Activated T-helper 9 cell treated with anti-CD3 and anti-CD28 coated beads, Interleukin-2, amount 50 U/mL, for 16 hours (primary cell): ENCODE measurements around the gene LPCAT4.
"Not testable (repeated sequence)": the region's sequence is repeated elsewhere in the genome, so short reads cannot be mapped to it uniquely, and the experiment has no call there.

Experiments used
- DNase-seq: peaks from one replicate; pipeline ENCODE4 v3.0.0-alpha.2; 2020; ENCODE audit warnings: low read depth

Gene LPCAT4

DNA sequence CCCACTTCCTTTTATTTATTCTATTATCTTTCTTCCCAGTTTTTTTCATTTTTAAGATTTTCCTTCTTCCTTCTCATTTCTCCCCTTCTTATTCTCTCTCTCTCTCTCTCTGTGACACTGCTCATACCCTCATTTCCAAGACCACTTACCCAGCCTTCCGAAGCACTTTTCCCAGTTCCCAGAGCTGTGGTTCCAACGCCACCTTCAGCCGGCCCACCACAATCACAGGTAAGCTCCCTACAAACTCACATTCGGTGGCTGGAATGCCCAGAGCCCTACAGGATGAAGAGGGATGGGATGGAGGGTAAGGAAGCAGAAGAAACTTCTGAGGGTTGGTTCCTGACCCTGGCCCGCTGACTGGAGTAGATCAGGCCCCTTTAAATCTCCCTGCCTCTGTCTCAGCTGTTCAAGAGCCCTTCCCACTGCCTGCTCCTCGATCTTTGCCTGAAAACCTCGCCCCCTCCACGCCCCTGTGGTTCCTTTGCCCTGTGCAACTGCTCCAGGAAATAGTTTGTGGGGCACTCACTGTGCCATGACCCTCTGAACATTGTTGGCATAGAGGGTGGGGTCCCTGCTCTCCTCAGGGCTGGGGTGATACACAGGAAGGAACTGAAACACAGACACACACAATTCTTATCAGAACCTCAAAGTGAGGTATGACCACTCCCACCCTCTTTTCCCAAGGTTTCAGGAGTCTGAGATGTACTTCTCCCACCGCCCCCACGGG is 4.8 kb downstream of the LPCAT4 start:
- no peak for DNase-seq

DNA sequence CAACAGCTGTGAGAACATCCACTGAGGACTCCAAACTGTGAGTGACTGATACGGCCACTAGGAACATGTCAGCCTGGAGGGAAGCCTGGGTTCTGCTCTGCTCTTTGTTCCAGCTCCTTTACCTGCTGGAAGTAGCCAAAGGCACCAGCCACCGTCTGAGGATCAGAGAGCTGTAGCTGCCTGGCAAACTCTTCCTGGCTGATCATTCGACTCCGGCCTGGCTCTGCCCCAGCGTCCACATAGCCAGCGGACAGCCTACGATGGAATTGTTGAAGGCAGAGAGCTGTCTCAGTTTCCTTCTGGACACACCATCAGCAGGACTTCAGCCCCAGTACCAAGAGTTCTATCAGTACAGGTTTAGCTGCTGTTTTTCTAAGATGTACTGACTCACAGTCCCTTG is 5.7 kb downstream of the LPCAT4 start:
- DNase-seq, result no peak

DNA sequence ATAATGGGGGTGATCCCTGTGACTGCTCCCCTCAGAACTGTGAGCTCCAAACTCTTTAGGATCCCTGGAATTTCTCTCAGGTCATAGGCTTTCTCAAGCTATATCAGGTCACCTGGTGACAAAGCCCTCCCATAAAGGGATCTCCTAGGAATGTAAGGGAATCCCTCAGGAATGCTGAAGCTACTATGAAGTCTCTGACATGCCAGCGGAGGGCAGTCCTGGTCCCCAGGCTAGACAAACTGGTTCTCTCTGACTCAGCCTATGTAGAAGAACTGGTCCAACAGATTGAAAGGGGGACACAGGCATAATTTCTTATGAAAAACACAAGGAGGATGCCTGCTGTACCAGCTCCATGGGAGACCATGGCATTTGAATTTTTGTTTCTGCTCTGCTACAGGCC is 6.7 kb downstream of the LPCAT4 start:
- no peak for DNase-seq

DNA sequence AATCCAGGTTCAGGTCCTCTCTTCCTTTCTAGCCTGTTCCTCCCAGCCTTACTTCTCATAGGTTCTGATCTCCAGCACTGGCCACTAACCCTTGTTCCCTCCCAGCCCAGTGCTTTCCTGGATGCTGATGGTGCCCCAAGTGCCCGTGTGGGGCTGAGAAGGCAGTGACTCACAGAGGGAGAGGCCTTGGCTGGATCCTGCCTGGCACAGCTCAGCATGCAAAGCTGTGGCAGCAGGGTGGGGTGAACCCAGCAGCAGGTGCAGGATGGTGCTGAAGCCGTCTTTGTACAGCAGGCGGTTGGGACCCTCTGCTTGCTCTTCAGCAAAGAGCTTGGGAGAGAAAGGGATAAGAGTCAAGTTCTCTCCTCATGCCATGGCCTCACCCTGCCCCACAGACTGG is 7.6 kb downstream of the LPCAT4 start:
- no peak for DNase-seq

DNA sequence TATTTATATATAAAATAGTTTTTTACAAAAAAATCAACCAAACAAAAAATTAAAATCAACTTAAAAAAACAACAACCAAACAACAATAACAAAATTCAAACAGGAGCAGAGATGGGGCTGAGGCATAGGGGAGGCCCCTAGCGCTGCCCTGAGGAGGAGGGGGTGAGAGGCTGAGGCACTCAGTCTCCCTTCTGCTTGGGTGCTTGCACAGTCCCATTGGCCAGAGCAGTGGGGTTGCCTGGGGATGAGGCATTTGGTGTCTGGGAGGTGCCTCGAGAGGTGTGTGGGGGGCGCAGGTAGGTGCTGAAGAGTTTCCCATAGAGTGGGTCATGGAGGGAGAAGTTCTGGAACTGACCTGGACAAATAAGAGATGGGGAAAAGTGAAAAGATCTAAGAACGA is 8.0 kb downstream of the LPCAT4 start:
- DNase-seq, result no peak

DNA sequence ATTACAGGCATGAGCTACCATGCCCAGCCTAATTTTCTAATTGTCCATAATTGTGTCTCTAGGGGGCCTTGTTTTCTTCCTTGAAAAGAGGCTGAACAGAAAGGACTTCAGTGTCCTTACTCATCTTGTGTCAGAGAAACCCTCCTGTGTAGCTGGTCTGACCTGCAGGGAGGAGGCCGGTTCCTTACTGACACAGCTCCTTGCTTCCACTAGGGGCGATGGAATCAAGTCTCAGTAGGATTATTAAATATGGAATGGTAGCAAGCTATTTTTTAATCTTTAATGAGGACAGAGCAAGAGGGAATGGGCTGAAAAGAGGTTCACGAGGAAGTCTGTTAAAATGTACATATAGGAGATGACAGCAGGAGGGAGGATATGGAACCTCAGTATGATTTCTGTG is 8.6 kb downstream of the LPCAT4 start:
- no peak for DNase-seq

DNA sequence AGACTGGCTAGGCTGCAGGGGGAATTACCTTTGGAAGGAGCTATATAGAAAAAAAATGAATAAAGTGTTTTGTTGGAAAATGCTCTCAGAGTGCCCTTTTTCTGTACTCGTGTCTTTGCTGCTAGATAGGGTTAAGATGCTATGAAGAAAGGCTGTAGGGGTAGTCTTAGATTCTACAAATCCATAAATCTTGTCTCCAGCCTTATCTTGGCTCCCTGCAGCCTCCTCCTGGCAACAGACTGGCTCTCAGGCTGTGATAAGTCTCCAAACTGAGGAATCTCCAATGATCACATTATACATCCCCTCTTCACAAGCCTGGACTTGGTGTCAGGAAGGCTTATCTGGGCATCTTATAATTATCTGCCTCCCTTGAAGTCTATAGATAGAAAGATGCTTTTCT is 9.3 kb downstream of the LPCAT4 start:
- no peak for DNase-seq

DNA sequence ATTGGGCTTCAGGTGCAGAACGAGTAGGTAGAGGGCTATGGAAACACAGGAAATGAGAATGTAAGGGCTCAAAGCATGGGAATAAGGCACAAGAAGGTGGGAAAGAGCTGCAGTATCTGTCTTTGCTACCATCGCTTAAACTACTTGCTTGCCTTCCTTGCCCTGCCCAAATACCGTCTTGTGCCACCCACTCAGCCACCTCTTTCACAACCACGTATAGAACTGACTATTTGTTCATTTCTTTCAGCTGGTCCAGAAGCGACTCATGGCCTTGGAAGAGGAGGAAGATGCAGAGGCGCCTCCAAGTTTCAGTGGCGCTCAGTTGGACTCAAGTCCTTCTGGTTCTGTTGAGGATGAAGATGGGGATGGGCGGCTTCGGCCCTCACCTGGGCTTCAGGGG is 11.8 kb downstream of the LPCAT4 start:
- DNase-seq, result no peak

DNA sequence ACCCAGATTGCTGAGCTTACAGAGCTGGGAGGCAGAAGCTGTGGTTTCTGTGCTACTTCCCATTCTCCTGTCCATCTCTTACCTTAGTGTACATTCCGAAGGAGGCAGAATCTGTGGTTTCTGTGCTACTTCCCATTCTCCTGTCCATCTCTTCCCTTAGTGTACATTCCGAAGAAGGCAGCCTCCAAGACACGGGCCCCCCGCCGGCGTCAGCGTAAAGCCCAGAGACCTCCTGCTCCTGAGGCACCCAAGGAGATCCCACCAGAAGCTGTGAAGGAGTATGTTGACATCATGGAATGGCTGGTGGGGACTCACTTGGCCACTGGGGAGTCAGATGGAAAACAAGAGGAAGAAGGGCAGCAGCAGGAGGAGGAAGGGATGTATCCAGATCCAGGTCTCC is 12.7 kb downstream of the LPCAT4 start:
- DNase-seq, result no peak

DNA sequence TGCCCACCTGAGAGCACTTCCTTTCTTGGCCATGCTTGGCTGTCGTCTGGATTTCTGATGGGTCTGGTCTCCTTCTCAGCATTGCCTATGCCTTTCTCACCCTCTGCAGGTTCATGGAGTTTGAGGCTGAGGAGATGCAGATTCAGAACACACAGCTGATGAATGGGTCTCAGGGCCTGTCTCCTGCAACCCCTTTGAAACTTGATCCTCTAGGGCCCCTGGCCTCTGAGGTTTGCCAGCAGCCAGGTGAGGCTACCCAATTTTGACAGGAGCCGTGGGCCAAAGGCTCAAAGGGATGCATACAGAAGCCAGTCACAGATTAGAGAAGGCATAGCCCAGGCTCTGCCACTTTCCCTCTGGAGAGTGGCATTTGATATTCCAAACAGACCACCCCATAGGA is 13.4 kb downstream of the LPCAT4 start:
- no peak for DNase-seq

DNA sequence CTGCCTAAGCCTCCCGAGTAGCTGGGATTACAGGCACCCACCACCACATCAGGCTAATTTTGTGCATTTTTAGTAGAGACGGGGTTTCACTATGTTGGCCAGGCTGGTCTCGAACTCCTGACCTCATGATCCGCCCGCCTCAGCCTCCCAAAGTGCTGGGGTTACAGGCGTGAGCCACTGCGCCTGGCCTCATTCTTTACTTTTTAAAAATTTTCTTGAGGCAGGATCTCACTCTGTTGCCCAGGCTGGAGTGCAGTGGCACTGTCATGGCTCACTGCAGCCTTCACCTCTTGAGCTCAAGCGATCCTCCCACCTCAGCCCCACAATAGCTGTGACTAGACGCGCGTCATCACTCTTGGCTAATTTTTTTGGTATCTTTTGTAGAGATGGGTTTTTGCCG is 14.0 kb downstream of the LPCAT4 start:
- DNase-seq, result not testable (repeated sequence)

DNA sequence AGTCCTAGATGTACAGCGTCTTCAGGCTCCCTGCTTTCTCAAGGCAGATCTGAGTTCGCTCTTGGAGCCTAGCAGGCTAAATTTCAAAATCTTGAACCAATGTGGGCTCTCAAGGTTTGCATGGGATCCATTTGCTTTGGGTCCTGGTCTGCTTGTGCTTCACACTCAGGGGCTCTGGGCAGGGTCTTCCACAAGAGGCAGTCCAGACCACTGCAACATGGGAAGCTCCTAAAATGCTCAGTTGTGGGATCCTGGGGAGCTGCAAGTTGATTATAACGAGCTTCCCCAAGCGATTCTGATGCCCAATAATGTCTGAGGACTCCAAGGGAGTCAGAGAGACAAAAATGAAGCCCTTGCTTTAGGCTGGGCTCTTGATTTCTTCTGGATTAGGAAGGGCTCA is 17.2 kb downstream of the LPCAT4 start:
- DNase-seq, result no peak

DNA sequence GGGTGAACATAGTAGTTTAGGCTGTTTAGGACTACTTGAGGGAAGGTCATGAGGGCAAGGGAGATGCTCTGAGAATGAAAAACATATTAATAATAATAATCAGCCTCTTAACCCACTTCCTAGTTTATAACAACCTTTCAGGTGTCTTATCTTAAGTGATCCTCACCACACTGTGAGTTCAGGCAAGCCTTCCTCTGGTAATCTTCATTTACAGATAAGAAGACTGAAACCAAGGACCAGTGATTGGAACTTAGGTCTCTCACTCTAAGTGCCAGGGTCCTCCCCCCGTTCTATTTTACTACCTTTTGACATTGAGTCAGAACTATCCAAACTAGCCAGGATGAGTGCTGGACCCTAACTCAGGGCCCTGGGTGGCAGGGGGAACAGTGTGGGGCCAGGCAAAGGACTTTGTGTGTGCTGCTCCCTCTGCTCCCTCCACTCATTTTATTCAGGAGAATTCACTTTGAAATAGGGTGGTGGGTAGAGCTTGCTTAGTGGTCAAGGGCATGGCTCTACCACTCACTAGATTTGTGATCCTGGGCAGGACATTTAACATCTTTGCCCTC is 18.2 kb downstream of the LPCAT4 start:
- DNase-seq, result no peak

DNA sequence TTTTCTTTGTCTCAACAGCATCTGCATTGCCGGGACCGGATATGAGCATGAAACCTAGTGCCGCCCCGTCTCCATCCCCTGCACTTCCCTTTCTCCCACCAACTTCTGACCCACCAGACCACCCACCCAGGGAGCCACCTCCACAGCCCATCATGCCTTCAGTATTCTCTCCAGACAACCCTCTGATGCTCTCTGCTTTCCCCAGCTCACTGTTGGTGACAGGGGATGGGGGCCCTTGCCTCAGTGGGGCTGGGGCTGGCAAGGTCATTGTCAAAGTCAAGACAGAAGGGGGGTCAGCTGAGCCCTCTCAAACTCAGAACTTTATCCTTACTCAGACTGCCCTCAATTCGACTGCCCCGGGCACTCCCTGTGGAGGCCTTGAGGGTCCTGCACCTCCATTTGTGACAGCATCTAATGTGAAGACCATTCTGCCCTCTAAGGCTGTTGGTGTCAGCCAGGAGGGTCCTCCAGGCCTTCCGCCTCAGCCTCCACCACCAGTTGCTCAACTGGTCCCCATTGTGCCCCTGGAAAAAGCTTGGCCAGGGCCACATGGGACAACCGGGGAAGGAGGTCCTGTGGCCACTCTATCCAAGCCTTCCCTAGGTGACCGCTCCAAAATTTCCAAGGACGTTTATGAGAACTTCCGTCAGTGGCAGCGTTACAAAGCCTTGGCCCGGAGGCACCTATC is 18.9 kb downstream of the LPCAT4 start:
- DNase-seq, result no peak

DNA sequence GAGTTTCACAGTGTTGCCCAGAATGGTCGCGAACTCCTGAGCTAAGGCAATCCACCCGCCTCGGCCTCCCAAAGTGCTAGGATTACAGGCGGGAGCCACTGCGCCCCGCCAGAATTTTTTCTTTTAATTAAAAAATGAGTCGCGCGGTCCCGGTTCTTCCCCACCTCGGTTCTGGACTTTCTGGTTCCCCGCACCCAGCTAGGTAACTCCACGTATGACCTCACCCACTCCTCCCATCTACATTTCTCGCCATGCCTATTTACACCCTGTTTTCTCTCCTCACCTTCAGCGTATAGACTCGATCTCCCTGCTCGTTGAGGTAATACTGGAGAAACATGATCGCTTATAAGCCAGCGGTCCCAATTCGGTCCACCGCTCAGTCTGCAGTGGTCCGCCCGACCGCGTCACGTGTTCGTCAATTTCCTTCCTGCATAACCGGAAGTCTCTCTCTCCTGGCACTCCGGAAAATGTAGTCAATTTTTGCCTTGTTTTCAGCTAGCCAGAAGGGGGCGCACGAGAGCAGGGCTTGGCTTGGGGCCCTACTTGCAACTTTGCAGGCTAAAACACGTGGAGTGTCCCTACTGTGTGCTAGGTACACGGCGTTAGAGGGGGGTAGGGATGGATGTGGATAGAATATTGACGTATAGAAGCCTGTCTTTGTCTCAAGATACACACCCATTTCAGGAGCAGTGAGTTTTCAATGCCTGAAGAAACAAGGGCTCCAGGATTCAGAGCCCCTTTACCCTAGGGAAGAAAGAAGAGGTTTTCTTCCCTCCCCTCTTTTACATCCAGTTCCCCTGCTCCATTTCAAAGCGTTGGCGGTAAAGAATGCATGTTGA is 24.0 kb downstream of the LPCAT4 start, which contains the start of the genes NOP10 and NUTM1:
Gene NOP10, minus strand, starts transcription at position 400 of the 839 bp plus-strand sequence. Its CDS starts 63 bp downstream, at position 337.
Gene NUTM1, plus strand, starts transcription at position 579 of the 839 bp plus-strand sequence. CDS start 382 bp downstream, outside the sequence.
- DNase-seq, result peak; percentile 89

DNA sequence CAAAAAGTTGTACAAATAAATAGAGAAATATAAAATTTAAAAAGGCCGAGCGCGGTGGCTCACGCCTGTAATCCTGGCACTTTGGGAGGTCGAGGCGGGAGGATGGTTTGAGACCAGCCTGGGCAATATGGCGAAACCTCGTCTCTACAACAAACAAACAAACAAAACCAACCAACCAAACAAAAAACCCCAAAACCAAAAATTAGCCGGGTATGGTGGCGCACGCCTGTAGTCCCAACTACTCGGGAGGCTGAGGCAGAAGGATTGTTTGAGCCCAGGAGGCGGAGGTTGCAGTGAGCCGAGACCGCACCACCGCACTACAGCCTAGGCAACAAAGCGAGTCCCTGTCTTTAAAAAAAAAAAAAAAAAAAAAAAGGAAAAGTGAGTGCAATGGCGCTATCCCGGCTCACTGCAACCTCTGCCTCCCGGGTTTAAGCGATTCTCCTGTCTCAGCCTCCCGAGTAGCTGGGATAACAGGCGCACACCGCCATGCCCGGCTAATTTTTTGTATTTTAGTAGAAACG is 24.7 kb downstream of the LPCAT4 start:
- DNase-seq, result not testable (repeated sequence)

DNA sequence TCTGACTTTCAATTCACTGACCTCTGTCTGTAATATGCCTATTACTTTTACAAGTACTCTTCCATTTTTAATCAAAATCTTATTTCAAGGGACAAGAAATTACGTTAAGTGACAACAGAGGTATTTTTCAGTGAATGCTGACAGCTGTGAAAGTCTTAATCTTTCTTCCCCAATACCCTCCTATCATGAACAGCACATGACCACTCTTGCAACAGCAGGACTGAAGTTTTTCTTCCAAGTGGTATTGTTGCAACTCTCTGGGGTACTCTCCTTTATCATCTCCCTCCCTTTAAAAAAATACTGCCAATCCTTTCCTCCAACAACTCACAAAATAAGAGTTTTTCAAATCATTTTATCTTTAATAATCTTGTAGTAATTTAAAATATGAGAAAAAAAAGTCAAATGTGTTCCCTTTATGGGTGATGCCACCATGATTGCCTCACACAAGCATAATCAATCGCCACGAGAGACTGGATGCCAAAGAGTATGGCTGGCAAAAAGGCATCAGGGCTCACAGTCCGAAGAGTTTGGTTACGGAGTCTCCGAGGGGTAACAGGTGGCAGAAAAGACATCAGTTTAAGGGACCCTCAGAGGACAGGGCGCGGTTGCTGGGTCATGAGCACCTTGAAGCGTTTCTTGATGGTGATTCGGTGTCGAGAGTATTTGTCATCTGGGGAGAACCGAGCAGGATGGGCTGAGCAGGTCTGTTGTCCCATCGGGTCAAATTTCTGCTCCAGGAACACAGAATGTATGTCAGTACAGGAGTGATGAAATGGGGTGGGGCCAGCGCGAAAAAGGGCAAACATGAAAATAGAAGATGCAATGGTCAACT is 25.4 kb downstream of the LPCAT4 start:
- DNase-seq, result no peak

DNA sequence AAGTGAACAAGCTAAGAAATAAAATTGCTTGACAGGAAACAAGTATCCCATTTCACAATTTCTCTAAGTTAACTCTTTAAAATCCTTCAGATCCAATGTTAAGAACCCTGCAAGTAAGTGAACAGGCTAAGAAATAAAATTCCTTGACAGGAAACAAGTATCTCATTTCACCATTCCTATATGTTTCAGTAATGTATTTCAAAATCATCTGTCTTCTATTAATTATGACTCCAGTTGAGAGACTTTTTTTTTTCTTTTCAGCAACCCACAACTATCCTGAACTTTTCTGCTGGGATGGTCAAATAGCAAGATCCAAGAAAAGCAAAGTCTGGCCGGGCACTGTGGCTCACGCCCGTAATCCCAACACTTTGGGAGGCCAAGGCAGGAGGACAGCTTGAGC is 27.1 kb downstream of the LPCAT4 start:
- no peak for DNase-seq

DNA sequence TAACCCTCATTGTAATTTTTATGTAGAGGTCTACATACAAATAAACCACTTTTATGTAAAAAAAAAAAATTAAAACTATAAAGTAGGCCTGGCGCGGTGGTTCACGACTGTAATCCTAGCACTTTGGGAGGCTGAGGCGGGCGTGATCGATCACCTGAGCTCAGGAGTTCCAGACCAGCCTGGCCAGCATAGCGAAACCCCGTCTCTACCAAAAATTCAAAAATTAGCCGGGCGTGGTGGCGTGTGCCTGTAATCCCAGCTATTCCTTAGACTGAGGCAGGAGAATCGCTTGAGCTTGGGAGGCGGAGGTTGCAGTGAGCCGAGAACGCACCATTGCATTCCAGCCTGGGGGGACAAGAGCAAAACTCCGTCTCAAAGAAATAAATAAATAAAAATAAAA is 28.6 kb downstream of the LPCAT4 start:
- no peak for DNase-seq

DNA sequence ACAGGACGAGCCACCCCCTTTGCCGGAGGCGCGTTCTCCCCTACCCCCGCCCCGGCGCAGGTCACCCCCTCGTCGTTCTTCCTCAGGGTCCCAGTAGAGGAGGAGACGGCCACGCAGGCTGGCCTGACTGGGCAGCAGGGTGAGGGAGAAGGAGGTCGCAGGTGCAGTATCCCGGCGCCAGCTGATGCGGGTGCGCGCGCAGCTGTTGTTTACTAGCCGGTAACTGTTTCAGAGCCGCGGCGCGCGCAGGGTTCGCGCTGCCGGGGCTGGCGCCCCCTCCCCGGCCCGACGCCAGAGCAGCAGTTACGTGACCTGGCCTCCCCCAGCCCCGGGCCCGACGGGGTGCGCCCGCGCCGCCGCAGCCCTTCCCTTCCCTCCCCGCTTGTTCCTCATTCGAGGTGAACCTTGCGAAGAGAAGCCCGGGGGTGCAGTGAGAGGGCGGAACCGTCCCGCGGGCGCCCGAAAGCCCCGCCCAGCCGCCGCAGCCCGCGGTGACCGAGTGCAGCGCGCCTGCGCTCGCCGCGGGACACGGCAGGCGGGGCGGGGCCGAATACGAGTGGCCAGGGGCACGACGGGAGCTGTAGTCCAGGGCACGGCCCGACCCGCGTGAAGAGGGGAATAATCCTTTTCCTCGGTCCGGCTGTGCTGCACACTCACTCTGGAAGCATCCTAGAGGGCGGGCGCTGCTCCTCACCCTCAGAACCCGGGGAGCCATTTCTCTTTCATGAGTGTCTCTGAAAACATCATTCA is 29.3 kb downstream of the LPCAT4 start, which contains the start of gene SLC12A6:
Gene SLC12A6, minus strand, starts transcription at position 225 of the 750 bp plus-strand sequence. CDS start 1,101 bp downstream, outside the sequence.
- peak; percentile 86 for DNase-seq
